GM19397 (cell line): ENCODE results near the gene ZNF865.

Source experiments
- ATAC-seq: cut with Tn5 transposase; IDR thresholded peaks from one replicate; pipeline ENCODE4 v1.9.1; 2021; ENCODE audit warnings: mild to moderate bottlenecking, moderate library complexity; ENCODE audit not compliant: unreplicated experiment

Gene ZNF865

GRCh38 chr19:55586976-55587668, 18.3 kb upstream of the ZNF865 start:
- ATAC-seq, result peak; percentile 76

GRCh38 chr19:55588738-55589137, 16.7 kb upstream of the ZNF865 start:
- ATAC-seq, result no peak

GRCh38 chr19:55590109-55590508, 15.3 kb upstream of the ZNF865 start:
- no peak for ATAC-seq

- ATAC-seq, result no peak
These were observed 14.8 kb upstream of the ZNF865 start for GRCh38 chr19:55590617-55591016.

- no peak for ATAC-seq
These were observed 13.9 kb upstream of the ZNF865 start for GRCh38 chr19:55591555-55591954.

GRCh38 chr19:55592391-55593090, 12.9 kb upstream of the ZNF865 start:
- ATAC-seq, result no peak

- ATAC-seq, result no peak
These were observed 12.2 kb upstream of the ZNF865 start for GRCh38 chr19:55593096-55593772.

- no peak for ATAC-seq
These were observed 10.4 kb upstream of the ZNF865 start for GRCh38 chr19:55594996-55595545.

GRCh38 chr19:55596304-55596703, 9.1 kb upstream of the ZNF865 start:
- no peak for ATAC-seq

GRCh38 chr19:55597501-55597921, 7.9 kb upstream of the ZNF865 start:
- ATAC-seq, result no peak

- no peak for ATAC-seq
These were observed 7.4 kb upstream of the ZNF865 start for GRCh38 chr19:55598034-55598433.

GRCh38 chr19:55598719-55599467, 6.6 kb upstream of the ZNF865 start:
- ATAC-seq, result peak; percentile 43

GRCh38 chr19:55599468-55599841, 6.0 kb upstream of the ZNF865 start, which contains the start of gene FIZ1:
Gene FIZ1, minus strand, starts transcription at chr19:55599517. Its CDS starts 1,652 bp downstream, at chr19:55597865.
- peak; percentile 52 for ATAC-seq

GRCh38 chr19:55599842-55600661, 5.4 kb upstream of the ZNF865 start, which contains the start of gene ZNF524:
Gene ZNF524, plus strand, starts transcription at chr19:55600288. Its CDS starts 1,825 bp downstream, at chr19:55602113.
- peak; percentile 43 for ATAC-seq

GRCh38 chr19:55600662-55601028, 4.8 kb upstream of the ZNF865 start:
- ATAC-seq, result no peak

- no peak for ATAC-seq
These were observed 4.4 kb upstream of the ZNF865 start for GRCh38 chr19:55601084-55601483.

- ATAC-seq, result no peak
These were observed 3.1 kb upstream of the ZNF865 start for GRCh38 chr19:55602104-55603001.

GRCh38 chr19:55603115-55603514, 2.3 kb upstream of the ZNF865 start:
- no peak for ATAC-seq
